Heart left ventricle (tissue), 13 donors: ENCODE measurements around the gene FAAP20.

Source experiments
- CTCF ChIP-seq, 12 donors: fragments of 200-600 bp; sonication (generic) in 4 of 12; IDR thresholded peaks; one replicate each; pipeline versions ENCODE4 v1.5.0 to v1.8.0; 2018 to 2022; ENCODE audit warnings: antibody characterized with exemption in 12 of 12, mild to moderate bottlenecking in 5 of 12
- POLR2A ChIP-seq, 2 donors: fragments of 450-650 bp; IDR thresholded peaks; one replicate each; pipeline ENCODE4 v1.6.1; 2017; ENCODE audit warnings: antibody characterized with exemption in 2 of 2, mild to moderate bottlenecking in 2 of 2, moderate library complexity in 2 of 2
- donor health status: ischemic (EF 13 %, LVEDD 7.1; RV severe dilation, severe dysfunction).
- donor health status: DM: no; HTN: yes; CAD: no.
- donor health status: DM: no; HTN: no; CAD: no.
- donor health status: ischemic (EF 25% LVEDD 6.9; RV normal size, moderate dysfunction).
- donor health status: ischemic (EF 25% LVEDD 5.7; RV mildly dilated, moderate dysfunction).
- donor health status: ischemic (EF 35%, LVEDD 5.7; RV mildly dilated, moderate dysfunction).
- donor health status: nonischemic (EF 11% LVEDD 7.7; RV severe dilation, severe dysfunction).
- donor health status: DM: yes; HTN: yes; CAD: no.
- donor health status: PGD.
- donor health status: ischemic (EF 29% LVEDD 5.4; RV normal size, mild dysfunction).
- donor health status: nonischemic (EF 23%, LVEDD 6.1; RV moderate dilation, normal function).

- no peak for TF ChIP-seq CTCF (IDR thresholded peaks at IDR 0.05)
- TF ChIP-seq POLR2A (IDR thresholded peaks at IDR 0.05): no peak
Measured at GRCh38 chr1:2238361-2239012, 43.9 kb upstream of the FAAP20 start.
